ENCODE measurements around the gene UBXN6.

DNA sequence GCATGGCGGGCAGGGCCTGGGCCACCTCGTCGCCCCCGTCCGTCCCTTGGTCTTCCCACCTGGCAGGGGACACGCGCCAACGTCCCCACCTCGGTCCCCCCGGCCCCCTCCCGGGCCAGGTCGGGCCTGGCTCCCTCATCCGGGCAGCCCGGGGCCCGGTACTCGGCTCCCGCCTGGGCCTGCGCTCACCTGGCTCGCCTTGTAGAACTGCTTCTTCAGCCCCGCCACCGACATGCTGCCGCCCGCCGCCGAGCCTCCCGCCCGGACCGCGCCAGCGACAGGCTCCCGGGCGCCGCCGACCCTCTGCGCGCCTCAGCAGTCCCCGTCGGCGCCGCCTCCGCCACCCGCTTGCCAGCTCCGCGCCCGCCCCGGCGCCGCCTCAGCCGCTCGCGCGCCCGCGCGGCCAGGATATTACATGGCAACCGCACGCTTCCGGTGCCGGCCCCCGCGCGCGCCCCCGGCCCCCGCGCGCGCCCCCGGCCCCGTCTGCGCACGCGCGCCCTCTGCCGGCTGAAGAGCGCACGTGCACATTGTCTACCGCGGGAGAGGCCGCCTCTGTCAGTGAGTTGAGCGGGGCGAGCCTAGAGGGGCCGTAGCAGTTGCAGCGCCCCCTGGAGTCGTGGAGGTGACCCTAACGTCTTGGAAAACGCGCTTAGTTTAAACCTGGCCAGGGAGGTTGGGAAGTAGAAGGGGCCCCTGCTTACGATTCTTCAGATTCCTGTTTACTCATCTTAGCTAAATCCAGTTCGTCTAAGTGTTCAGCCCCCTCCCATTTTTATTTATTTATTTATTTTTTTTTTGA, 57.3 kb downstream of the UBXN6 start, which contains the start of gene SH3GL1:
- TF ChIP-seq SIN3A (IDR thresholded peaks at IDR 0.05; ENCODE audit: borderline replicate concordance, insufficient read depth, low read length): 0 out of 2 replicates have a peak, but pooled peaks have one; percentile 24
- TF ChIP-seq POLR2AphosphoS5 (IDR thresholded peaks at IDR 0.05; ENCODE audit: low read depth, low read length): no peak
